Chondrocyte (in vitro differentiated cells): Measurements from ENCODE around the gene DDAH1. TPM values are rescaled to one million over a fixed set of nuclear protein-coding genes. Genes with fewer than 3 reads are reported as not detected.
"Not testable (repeated sequence)": the region's sequence is repeated elsewhere in the genome, so short reads cannot be mapped to it uniquely, and the experiment has no call there.

Experiments used
- DNase-seq: peaks from one replicate; pipeline ENCODE4 v3.0.0; 2021; ENCODE audit warnings: mixed read lengths, low spot score
- H3K27ac Mint-ChIP-seq: one replicate; pipeline ENCODE4 v1.8.0; 2021; ENCODE audit warnings: mild to moderate bottlenecking, moderate library complexity, mixed read lengths; ENCODE audit not compliant: unreplicated experiment
- H3K27me3 Mint-ChIP-seq: 2 replicates; pipeline ENCODE4 v1.8.0; 2021; ENCODE audit warnings: low read depth, mixed read lengths
- H3K36me3 Mint-ChIP-seq: 2 replicates; pipeline ENCODE4 v1.8.0; 2021; ENCODE audit warnings: low read depth, mixed read lengths
- H3K4me1 Mint-ChIP-seq: 2 replicates; pipeline ENCODE4 v1.8.0; 2021; ENCODE audit warnings: low read depth, mild to moderate bottlenecking, mixed read lengths
- H3K4me3 Mint-ChIP-seq: one replicate; pipeline ENCODE4 v1.8.0; 2021; ENCODE audit warnings: mild to moderate bottlenecking, moderate library complexity, mixed read lengths; ENCODE audit not compliant: unreplicated experiment
- H3K9me3 Mint-ChIP-seq: 2 replicates; pipeline ENCODE4 v1.8.0; 2021; ENCODE audit warnings: low read depth, mixed read lengths
- total RNA-seq: library from RNA; stranded (reverse); gene quantifications from 3 replicates; pipeline ENCODE4 v1.2.1, GENCODE V29; 2021
- TF ChIP-seq, protein P1 (sequence below): fragments of 200-600 bp; sonication (generic); IDR thresholded peaks from 2 replicates; pipeline ENCODE4 v1.5.0; 2021; ENCODE audit warnings: antibody characterized with exemption, mild to moderate bottlenecking, moderate library complexity

DDAH1 gene
- total RNA-seq, 1 donor from 2014 or later: 91.8 TPM

GRCh38 chr1:85473390-85473789, 8.4 kb upstream of the DDAH1 start:
- H3K4me1 Mint-ChIP-seq: peaks cover 34% of the 10 kb centered on the region
- H3K27me3 Mint-ChIP-seq: no peaks in the 10 kb centered on the region
- no peak for DNase-seq
- peak overlapping the region; percentile 50 for H3K27ac Mint-ChIP-seq
- TF ChIP-seq, protein P1, sequence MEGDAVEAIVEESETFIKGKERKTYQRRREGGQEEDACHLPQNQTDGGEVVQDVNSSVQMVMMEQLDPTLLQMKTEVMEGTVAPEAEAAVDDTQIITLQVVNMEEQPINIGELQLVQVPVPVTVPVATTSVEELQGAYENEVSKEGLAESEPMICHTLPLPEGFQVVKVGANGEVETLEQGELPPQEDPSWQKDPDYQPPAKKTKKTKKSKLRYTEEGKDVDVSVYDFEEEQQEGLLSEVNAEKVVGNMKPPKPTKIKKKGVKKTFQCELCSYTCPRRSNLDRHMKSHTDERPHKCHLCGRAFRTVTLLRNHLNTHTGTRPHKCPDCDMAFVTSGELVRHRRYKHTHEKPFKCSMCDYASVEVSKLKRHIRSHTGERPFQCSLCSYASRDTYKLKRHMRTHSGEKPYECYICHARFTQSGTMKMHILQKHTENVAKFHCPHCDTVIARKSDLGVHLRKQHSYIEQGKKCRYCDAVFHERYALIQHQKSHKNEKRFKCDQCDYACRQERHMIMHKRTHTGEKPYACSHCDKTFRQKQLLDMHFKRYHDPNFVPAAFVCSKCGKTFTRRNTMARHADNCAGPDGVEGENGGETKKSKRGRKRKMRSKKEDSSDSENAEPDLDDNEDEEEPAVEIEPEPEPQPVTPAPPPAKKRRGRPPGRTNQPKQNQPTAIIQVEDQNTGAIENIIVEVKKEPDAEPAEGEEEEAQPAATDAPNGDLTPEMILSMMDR: no peak
- H3K9me3 Mint-ChIP-seq: no peaks in the 10 kb centered on the region
- no peak overlapping the region for H3K4me3 Mint-ChIP-seq
- peaks cover 19% of the 10 kb centered on the region for H3K36me3 Mint-ChIP-seq

DNA sequence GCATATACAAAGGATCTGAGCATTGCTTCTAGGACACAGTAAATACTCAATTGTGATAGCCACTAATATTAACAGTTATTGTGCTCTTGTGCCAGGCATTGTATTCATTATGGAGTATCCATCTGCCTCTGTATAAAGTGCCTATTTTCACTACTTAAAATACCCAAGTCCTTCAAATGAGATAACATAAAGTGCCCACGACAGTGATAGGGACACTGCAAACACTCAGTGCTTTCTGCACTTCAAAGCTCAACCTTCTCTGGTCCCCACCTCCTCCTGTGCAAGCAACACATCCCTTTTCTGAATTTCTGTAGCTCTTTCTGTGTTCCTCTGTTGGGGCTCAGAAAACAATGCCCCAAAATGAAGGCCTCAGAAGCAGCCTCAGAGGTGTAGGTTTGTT, 6.6 kb upstream of the DDAH1 start:
- peak overlapping the region; percentile 66 for H3K27ac Mint-ChIP-seq
- H3K36me3 Mint-ChIP-seq: peaks cover 15% of the 10 kb centered on the region
- no peak overlapping the region for H3K4me3 Mint-ChIP-seq
- H3K27me3 Mint-ChIP-seq: no peaks in the 10 kb centered on the region
- DNase-seq: no peak
- TF ChIP-seq, protein P1: no peak
- peaks cover 33% of the 10 kb centered on the region for H3K4me1 Mint-ChIP-seq
- H3K9me3 Mint-ChIP-seq: no peaks in the 10 kb centered on the region

- Mint-ChIP-seq H3K36me3 (peaks cover 13% of the 10 kb centered on the region), H3K4me1 (peaks cover 38% of the 10 kb centered on the region)
- not testable (repeated sequence) for H3K9me3 Mint-ChIP-seq, H3K4me3 Mint-ChIP-seq, DNase-seq, H3K27ac Mint-ChIP-seq, H3K27me3 Mint-ChIP-seq
Observed at GRCh38 chr1:85470130-85470529, 5.2 kb upstream of the DDAH1 start.

- H3K36me3 Mint-ChIP-seq: peaks cover 5% of the 10 kb centered on the region
- no peaks in the 10 kb centered on the region for H3K9me3 Mint-ChIP-seq
- H3K27ac Mint-ChIP-seq: peak overlapping the region; percentile 69
- no peak for DNase-seq
- H3K27me3 Mint-ChIP-seq: no peaks in the 10 kb centered on the region
- TF ChIP-seq, protein P1: no peak
- peaks cover 41% of the 10 kb centered on the region for H3K4me1 Mint-ChIP-seq
- no peak overlapping the region for H3K4me3 Mint-ChIP-seq
Observed at GRCh38 chr1:85467929-85468540, 3.1 kb upstream of the DDAH1 start.

DNA sequence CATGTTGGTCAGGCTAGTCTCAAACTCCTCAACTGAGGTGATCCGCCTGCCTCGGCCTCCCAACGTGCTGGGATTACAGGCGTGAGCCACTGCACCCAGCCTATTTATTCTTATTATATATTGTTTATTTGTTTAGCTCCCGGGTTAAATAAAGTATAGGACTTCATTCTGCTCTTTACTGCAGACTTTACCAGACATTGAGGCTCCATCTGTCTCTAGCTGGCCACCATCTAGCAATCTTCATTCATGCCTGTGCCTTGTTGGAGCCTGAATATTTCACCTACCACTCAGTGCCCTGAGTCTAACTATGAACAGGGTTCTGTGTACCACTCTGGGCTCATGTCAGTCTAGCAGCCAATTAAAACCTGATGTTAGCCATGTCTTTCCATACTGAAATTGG, 2.1 kb upstream of the DDAH1 start:
- TF ChIP-seq, protein P1: no peak
- no peaks in the 10 kb centered on the region for H3K27me3 Mint-ChIP-seq
- H3K4me1 Mint-ChIP-seq: peaks cover 50% of the 10 kb centered on the region
- H3K27ac Mint-ChIP-seq: peak overlapping the region; percentile 60
- H3K4me3 Mint-ChIP-seq: no peak overlapping the region
- peaks cover 5% of the 10 kb centered on the region for H3K36me3 Mint-ChIP-seq
- H3K9me3 Mint-ChIP-seq: no peaks in the 10 kb centered on the region
- DNase-seq: no peak

- Mint-ChIP-seq H3K27ac (peak overlapping the region; percentile 88), H3K27me3 (no peaks in the 10 kb centered on the region), H3K9me3 (no peaks in the 10 kb centered on the region), H3K4me1 (peaks cover 58% of the 10 kb centered on the region), H3K36me3 (peaks cover 5% of the 10 kb centered on the region), H3K4me3 (peak overlapping the region; percentile 68)
- TF ChIP-seq, protein P1: no peak
- no peak for DNase-seq
Observed at GRCh38 chr1:85465786-85466134, 801 bp upstream of the DDAH1 start.
